WTC11 (cell line): ENCODE results near the gene AGBL4. TPM values are rescaled to one million over a fixed set of nuclear protein-coding genes. Genes with fewer than 3 reads are reported as not detected.

Experiments used
- ATAC-seq: fragments of 200-7000 bp; cut with Tn5 transposase; 2 replicates; pipeline ENCODE4 v1.10.0; 2021; ENCODE audit warnings: mild to moderate bottlenecking, moderate library complexity
- CTCF ChIA-PET: fragments of 300-600 bp; sonication (Branson Sonifier 250); formaldehyde crosslinking; loops from one replicate; lab custom pipeline; 2021; ENCODE audit warnings: antibody characterized with exemption; lab: Charles Lee
- POLR2A ChIA-PET: fragments of 350-600 bp; sonication (Branson Sonifier 250); formaldehyde crosslinking; loops from one replicate; lab custom pipeline; 2021; ENCODE audit warnings: antibody characterized with exemption; lab: Charles Lee
- DNase-seq: peaks from one replicate; pipeline ENCODE4 v3.0.0; 2021; ENCODE audit warnings: low spot score
- H3K27ac Mint-ChIP-seq: 2 replicates; pipeline ENCODE4 v1.8.0; 2021; ENCODE audit warnings: mixed read lengths
- H3K27me3 Mint-ChIP-seq: 2 replicates; pipeline ENCODE4 v1.8.0; 2021; ENCODE audit warnings: low read depth, mild to moderate bottlenecking, moderate library complexity, mixed read lengths
- H3K36me3 Mint-ChIP-seq: 2 replicates; pipeline ENCODE4 v1.8.0; 2021; ENCODE audit warnings: mixed read lengths
- H3K4me1 Mint-ChIP-seq: 2 replicates; pipeline ENCODE4 v1.8.0; 2022; ENCODE audit warnings: mixed read lengths
- H3K4me3 Mint-ChIP-seq: 2 replicates; pipeline ENCODE4 v1.8.0; 2021; ENCODE audit warnings: mild to moderate bottlenecking, moderate library complexity, mixed read lengths
- H3K9me3 Mint-ChIP-seq: 2 replicates; pipeline ENCODE4 v1.8.0; 2021; ENCODE audit warnings: mixed read lengths
- ELF4 ChIP-seq: sonication (generic); formaldehyde crosslinking; IDR thresholded peaks from 2 replicates; pipeline ENCODE4 v1.8.1; 2022; ENCODE audit warnings: low read depth, mild to moderate bottlenecking, moderate library complexity, missing genetic modification reagents
- FOXJ3 ChIP-seq: sonication (generic); formaldehyde crosslinking; IDR thresholded peaks from 2 replicates; pipeline ENCODE4 v1.9.0; 2021; ENCODE audit warnings: missing genetic modification reagents, mild to moderate bottlenecking, borderline replicate concordance
- FOXK1 ChIP-seq: sonication (generic); formaldehyde crosslinking; IDR thresholded peaks from 2 replicates; pipeline ENCODE4 v1.8.0; 2022; ENCODE audit warnings: mild to moderate bottlenecking, moderate library complexity, missing genetic modification reagents
- GTF2I ChIP-seq: fragments of 250-450 bp; sonication (Bioruptor Pico); conservative IDR thresholded peaks from 2 replicates; pipeline ENCODE4 v1.4.0; 2021; ENCODE audit warnings: mild to moderate bottlenecking
- JAZF1 ChIP-seq: fragments of 250-450 bp; sonication (Bioruptor Pico); IDR thresholded peaks from 2 replicates; pipeline ENCODE4 v1.9.0; 2021; ENCODE audit warnings: moderate library complexity, mild to moderate bottlenecking, inconsistent platforms
- NFATC4 ChIP-seq: fragments of 250-450 bp; sonication (Bioruptor Pico); IDR thresholded peaks from 2 replicates; pipeline ENCODE4 v1.9.0; 2021; ENCODE audit warnings: mild to moderate bottlenecking
- NR2C2 ChIP-seq: sonication (generic); formaldehyde crosslinking; IDR thresholded peaks from 2 replicates; pipeline ENCODE4 v1.8.0; 2022; ENCODE audit warnings: mild to moderate bottlenecking, missing genetic modification reagents
- PRRX2 ChIP-seq: fragments of 250-450 bp; sonication (Bioruptor Pico); IDR thresholded peaks from 2 replicates; pipeline ENCODE4 v1.8.0; 2021; ENCODE audit warnings: mild to moderate bottlenecking
- RELA ChIP-seq: sonication (generic); formaldehyde crosslinking; IDR thresholded peaks from 2 replicates; pipeline ENCODE4 v1.8.1; 2022; ENCODE audit warnings: missing genetic modification reagents, mild to moderate bottlenecking, borderline replicate concordance
- RORB ChIP-seq: fragments of 250-450 bp; sonication (Bioruptor Pico); IDR thresholded peaks from 2 replicates; pipeline ENCODE4 v1.9.0; 2021; ENCODE audit warnings: mild to moderate bottlenecking
- SOX15 ChIP-seq: fragments of 250-450 bp; sonication (Bioruptor Pico); IDR thresholded peaks from 2 replicates; pipeline ENCODE4 v1.9.0; 2021; ENCODE audit warnings: mild to moderate bottlenecking
- SP1 ChIP-seq: sonication (generic); formaldehyde crosslinking; conservative IDR thresholded peaks from 2 replicates; pipeline ENCODE4 v1.8.1; 2022; ENCODE audit warnings: missing genetic modification reagents
- TEAD1 ChIP-seq: sonication (generic); formaldehyde crosslinking; IDR thresholded peaks from 2 replicates; pipeline ENCODE4 v1.8.0; 2022; ENCODE audit warnings: mild to moderate bottlenecking, missing genetic modification reagents
- ZBTB21 ChIP-seq: sonication (generic); formaldehyde crosslinking; IDR thresholded peaks from 2 replicates; pipeline ENCODE4 v1.8.1; 2023; ENCODE audit warnings: mild to moderate bottlenecking, missing genetic modification reagents, borderline replicate concordance
- ZNF121 ChIP-seq: sonication (generic); formaldehyde crosslinking; IDR thresholded peaks from 2 replicates; pipeline ENCODE4 v1.8.0; 2023; ENCODE audit warnings: missing genetic modification reagents
- ZNF232 ChIP-seq: sonication (generic); formaldehyde crosslinking; IDR thresholded peaks from 2 replicates; pipeline ENCODE4 v1.8.0; 2022; ENCODE audit warnings: mild to moderate bottlenecking, missing genetic modification reagents
- ZNF671 ChIP-seq: fragments of 250-450 bp; sonication (Bioruptor Pico); IDR thresholded peaks from 2 replicates; pipeline ENCODE4 v1.8.0; 2021; ENCODE audit warnings: mild to moderate bottlenecking
- total RNA-seq: library from RNA; stranded (reverse); gene quantifications from 3 replicates; pipeline ENCODE4 v1.2.3, GENCODE V29; 2021
- TF ChIP-seq, protein P1 (sequence below): sonication (generic); formaldehyde crosslinking; IDR thresholded peaks from 2 replicates; pipeline ENCODE4 v1.8.0; 2022; ENCODE audit warnings: mild to moderate bottlenecking, missing genetic modification reagents
- TF ChIP-seq, protein P2 (sequence below): sonication (generic); formaldehyde crosslinking; IDR thresholded peaks from 2 replicates; pipeline ENCODE4 v1.8.1; 2022; ENCODE audit warnings: low read depth, missing genetic modification reagents, borderline replicate concordance
- TF ChIP-seq, protein P3 (sequence below): fragments of 250-450 bp; sonication (Bioruptor Pico); IDR thresholded peaks from 2 replicates; pipeline ENCODE4 v1.8.0; 2021; ENCODE audit warnings: mild to moderate bottlenecking
- TF ChIP-seq, protein P4 (sequence below): sonication (generic); formaldehyde crosslinking; IDR thresholded peaks from 2 replicates; pipeline ENCODE4 v1.8.0; 2022; ENCODE audit warnings: mild to moderate bottlenecking, missing genetic modification reagents
- TF ChIP-seq, protein P5 (sequence below): sonication (generic); formaldehyde crosslinking; IDR thresholded peaks from 2 replicates; pipeline ENCODE4 v1.8.1; 2022; ENCODE audit warnings: low read depth, mild to moderate bottlenecking, moderate library complexity, missing genetic modification reagents, borderline replicate concordance
- TF ChIP-seq, protein P6 (sequence below): sonication (generic); formaldehyde crosslinking; IDR thresholded peaks from 2 replicates; pipeline ENCODE4 v1.8.1; 2023; ENCODE audit warnings: mild to moderate bottlenecking, missing genetic modification reagents
- TF ChIP-seq, protein P7 (sequence below): sonication (generic); formaldehyde crosslinking; IDR thresholded peaks from 2 replicates; pipeline ENCODE4 v1.8.0; 2022; ENCODE audit warnings: mild to moderate bottlenecking, missing genetic modification reagents
- TF ChIP-seq, protein P8 (sequence below): sonication (generic); formaldehyde crosslinking; conservative IDR thresholded peaks from 2 replicates; pipeline ENCODE4 v1.8.1; 2023; ENCODE audit warnings: mild to moderate bottlenecking, low read depth, missing genetic modification reagents, moderate library complexity

AGBL4 gene
- total RNA-seq, 1 experiment from 2014 or later: 0.87 TPM

DNA sequence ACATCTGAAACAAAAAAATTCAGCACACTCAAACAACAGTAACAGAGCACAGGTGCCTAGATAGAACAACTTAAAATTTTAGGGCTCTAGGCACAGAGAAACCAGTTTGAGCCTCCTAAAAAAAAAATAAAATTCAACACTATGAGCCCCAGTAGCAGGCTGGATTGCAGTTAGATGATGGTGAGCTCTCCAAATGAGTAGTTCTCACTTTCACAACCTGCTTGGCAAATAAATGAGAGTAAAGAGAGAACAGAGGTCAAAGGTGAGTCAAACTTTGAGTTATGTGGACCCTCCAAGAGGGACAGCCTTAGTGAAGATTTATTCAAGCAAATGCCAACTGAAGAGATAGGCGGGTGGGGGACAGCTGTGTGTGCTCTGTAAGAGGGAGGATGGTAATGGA lies 1250.6 kb downstream of the AGBL4 start:
- no peak overlapping the region for H3K27ac Mint-ChIP-seq
- H3K9me3 Mint-ChIP-seq: no peaks in the 10 kb centered on the region
- no peaks in the 10 kb centered on the region; the same call in 1 of the 2 replicates for H3K27me3 Mint-ChIP-seq
- CTCF ChIA-PET: interaction anchor here (1.3 kb wide), 1 partner anchor 201 kb away, joined by 4 read pairs; no protein-coding TSS in a partner anchor
- POLR2A ChIA-PET: no interaction called here
- TF ChIP-seq ZBTB21 (no peak), ZNF671 (CRISPR knock-in tag) (no peak), GTF2I (CRISPR knock-in tag) (no peak), ELF4 (CRISPR knock-in tag) (no peak), TEAD1 (CRISPR knock-in tag) (no peak), SP1 (CRISPR knock-in tag) (no peak), ZNF121 (CRISPR knock-in tag) (no peak), NFATC4 (no peak), FOXK1 (no peak), SOX15 (CRISPR knock-in tag) (no peak), PRRX2 (CRISPR knock-in tag) (no peak), RELA (CRISPR knock-in tag) (no peak), FOXJ3 (CRISPR knock-in tag) (no peak), ZNF232 (CRISPR knock-in tag) (no peak), JAZF1 (CRISPR knock-in tag) (no peak)
- TF ChIP-seq, protein P1, sequence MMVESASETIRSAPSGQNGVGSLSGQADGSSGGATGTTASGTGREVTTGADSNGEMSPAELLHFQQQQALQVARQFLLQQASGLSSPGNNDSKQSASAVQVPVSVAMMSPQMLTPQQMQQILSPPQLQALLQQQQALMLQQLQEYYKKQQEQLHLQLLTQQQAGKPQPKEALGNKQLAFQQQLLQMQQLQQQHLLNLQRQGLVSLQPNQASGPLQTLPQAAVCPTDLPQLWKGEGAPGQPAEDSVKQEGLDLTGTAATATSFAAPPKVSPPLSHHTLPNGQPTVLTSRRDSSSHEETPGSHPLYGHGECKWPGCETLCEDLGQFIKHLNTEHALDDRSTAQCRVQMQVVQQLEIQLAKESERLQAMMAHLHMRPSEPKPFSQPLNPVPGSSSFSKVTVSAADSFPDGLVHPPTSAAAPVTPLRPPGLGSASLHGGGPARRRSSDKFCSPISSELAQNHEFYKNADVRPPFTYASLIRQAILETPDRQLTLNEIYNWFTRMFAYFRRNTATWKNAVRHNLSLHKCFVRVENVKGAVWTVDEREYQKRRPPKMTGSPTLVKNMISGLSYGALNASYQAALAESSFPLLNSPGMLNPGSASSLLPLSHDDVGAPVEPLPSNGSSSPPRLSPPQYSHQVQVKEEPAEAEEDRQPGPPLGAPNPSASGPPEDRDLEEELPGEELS: no peak
- TF ChIP-seq, protein P2, sequence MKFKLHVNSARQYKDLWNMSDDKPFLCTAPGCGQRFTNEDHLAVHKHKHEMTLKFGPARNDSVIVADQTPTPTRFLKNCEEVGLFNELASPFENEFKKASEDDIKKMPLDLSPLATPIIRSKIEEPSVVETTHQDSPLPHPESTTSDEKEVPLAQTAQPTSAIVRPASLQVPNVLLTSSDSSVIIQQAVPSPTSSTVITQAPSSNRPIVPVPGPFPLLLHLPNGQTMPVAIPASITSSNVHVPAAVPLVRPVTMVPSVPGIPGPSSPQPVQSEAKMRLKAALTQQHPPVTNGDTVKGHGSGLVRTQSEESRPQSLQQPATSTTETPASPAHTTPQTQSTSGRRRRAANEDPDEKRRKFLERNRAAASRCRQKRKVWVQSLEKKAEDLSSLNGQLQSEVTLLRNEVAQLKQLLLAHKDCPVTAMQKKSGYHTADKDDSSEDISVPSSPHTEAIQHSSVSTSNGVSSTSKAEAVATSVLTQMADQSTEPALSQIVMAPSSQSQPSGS (CRISPR knock-in tag): no peak
- TF ChIP-seq, protein P3, sequence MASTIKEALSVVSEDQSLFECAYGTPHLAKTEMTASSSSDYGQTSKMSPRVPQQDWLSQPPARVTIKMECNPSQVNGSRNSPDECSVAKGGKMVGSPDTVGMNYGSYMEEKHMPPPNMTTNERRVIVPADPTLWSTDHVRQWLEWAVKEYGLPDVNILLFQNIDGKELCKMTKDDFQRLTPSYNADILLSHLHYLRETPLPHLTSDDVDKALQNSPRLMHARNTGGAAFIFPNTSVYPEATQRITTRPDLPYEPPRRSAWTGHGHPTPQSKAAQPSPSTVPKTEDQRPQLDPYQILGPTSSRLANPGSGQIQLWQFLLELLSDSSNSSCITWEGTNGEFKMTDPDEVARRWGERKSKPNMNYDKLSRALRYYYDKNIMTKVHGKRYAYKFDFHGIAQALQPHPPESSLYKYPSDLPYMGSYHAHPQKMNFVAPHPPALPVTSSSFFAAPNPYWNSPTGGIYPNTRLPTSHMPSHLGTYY (CRISPR knock-in tag): no peak
- TF ChIP-seq, protein P4, sequence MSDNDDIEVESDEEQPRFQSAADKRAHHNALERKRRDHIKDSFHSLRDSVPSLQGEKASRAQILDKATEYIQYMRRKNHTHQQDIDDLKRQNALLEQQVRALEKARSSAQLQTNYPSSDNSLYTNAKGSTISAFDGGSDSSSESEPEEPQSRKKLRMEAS (CRISPR knock-in tag): no peak
- TF ChIP-seq, protein P5, sequence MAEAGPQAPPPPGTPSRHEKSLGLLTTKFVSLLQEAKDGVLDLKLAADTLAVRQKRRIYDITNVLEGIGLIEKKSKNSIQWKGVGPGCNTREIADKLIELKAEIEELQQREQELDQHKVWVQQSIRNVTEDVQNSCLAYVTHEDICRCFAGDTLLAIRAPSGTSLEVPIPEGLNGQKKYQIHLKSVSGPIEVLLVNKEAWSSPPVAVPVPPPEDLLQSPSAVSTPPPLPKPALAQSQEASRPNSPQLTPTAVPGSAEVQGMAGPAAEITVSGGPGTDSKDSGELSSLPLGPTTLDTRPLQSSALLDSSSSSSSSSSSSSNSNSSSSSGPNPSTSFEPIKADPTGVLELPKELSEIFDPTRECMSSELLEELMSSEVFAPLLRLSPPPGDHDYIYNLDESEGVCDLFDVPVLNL (CRISPR knock-in tag): no peak
- H3K4me3 Mint-ChIP-seq: no peak overlapping the region
- DNase-seq (no peak), ATAC-seq (no peak)
- no peaks in the 10 kb centered on the region for H3K36me3 Mint-ChIP-seq
- H3K4me1 Mint-ChIP-seq: peaks cover 10% of the 10 kb centered on the region; the same call in 1 of the 2 replicates

DNA sequence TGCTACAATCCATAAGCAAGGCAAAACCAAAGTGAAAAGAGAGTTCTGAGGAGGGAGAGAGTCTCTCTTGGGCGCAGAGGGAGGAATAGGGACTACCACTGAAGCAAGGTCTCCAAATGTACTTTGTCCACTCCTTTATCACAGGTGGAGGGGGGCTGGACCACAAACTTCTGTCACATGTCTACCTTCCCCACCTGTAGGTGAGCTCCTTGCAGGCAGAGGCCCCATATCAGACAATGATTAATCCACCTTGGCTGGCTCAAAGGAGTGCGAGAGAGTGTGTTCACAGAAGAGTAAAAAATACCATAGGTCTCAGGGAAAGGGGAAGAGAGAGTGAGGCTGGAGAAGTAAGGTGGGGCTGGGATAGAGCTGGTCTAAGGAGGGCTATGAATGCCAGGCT lies 1251.5 kb downstream of the AGBL4 start:
- CTCF ChIA-PET: no interaction called here
- no peak for ATAC-seq
- TF ChIP-seq, protein P6, sequence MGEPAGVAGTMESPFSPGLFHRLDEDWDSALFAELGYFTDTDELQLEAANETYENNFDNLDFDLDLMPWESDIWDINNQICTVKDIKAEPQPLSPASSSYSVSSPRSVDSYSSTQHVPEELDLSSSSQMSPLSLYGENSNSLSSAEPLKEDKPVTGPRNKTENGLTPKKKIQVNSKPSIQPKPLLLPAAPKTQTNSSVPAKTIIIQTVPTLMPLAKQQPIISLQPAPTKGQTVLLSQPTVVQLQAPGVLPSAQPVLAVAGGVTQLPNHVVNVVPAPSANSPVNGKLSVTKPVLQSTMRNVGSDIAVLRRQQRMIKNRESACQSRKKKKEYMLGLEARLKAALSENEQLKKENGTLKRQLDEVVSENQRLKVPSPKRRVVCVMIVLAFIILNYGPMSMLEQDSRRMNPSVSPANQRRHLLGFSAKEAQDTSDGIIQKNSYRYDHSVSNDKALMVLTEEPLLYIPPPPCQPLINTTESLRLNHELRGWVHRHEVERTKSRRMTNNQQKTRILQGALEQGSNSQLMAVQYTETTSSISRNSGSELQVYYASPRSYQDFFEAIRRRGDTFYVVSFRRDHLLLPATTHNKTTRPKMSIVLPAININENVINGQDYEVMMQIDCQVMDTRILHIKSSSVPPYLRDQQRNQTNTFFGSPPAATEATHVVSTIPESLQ (CRISPR knock-in tag): no peak
- TF ChIP-seq ZNF121 (CRISPR knock-in tag) (no peak), RORB (CRISPR knock-in tag) (no peak), FOXJ3 (CRISPR knock-in tag) (no peak), RELA (CRISPR knock-in tag) (no peak), NR2C2 (CRISPR knock-in tag) (no peak)
- TF ChIP-seq, protein P4 (CRISPR knock-in tag): no peak
- TF ChIP-seq, protein P7, sequence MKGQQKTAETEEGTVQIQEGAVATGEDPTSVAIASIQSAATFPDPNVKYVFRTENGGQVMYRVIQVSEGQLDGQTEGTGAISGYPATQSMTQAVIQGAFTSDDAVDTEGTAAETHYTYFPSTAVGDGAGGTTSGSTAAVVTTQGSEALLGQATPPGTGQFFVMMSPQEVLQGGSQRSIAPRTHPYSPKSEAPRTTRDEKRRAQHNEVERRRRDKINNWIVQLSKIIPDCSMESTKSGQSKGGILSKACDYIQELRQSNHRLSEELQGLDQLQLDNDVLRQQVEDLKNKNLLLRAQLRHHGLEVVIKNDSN (CRISPR knock-in tag): no peak
- TF ChIP-seq, protein P8, sequence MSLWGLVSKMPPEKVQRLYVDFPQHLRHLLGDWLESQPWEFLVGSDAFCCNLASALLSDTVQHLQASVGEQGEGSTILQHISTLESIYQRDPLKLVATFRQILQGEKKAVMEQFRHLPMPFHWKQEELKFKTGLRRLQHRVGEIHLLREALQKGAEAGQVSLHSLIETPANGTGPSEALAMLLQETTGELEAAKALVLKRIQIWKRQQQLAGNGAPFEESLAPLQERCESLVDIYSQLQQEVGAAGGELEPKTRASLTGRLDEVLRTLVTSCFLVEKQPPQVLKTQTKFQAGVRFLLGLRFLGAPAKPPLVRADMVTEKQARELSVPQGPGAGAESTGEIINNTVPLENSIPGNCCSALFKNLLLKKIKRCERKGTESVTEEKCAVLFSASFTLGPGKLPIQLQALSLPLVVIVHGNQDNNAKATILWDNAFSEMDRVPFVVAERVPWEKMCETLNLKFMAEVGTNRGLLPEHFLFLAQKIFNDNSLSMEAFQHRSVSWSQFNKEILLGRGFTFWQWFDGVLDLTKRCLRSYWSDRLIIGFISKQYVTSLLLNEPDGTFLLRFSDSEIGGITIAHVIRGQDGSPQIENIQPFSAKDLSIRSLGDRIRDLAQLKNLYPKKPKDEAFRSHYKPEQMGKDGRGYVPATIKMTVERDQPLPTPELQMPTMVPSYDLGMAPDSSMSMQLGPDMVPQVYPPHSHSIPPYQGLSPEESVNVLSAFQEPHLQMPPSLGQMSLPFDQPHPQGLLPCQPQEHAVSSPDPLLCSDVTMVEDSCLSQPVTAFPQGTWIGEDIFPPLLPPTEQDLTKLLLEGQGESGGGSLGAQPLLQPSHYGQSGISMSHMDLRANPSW (CRISPR knock-in tag): no peak

More for the DNA sequence above, 1251.5 kb downstream of the AGBL4 start:
- POLR2A ChIA-PET: no interaction called here
- no peaks in the 10 kb centered on the region for H3K27me3 Mint-ChIP-seq
- DNase-seq: no peak
- H3K36me3 Mint-ChIP-seq: no peaks in the 10 kb centered on the region
- H3K4me3 Mint-ChIP-seq: no peak overlapping the region
- no peaks in the 10 kb centered on the region for H3K9me3 Mint-ChIP-seq
- H3K27ac Mint-ChIP-seq: no peak overlapping the region
- peaks cover 10% of the 10 kb centered on the region; the same call in 1 of the 2 replicates for H3K4me1 Mint-ChIP-seq
